Germinal center (tissue), 1 donor: Measurements from ENCODE around the gene ODAD3.

Source experiments
- DNase-seq: peaks from one replicate; pipeline ENCODE4 v3.0.0; 2012; ENCODE audit warnings: mixed read lengths, low spot score

Gene ODAD3

GRCh38 chr19:11375143-11375948, 59.6 kb downstream of the ODAD3 start:
- peak; percentile 66 for DNase-seq

- DNase-seq: peak; percentile 99
These were observed 60.3 kb downstream of the ODAD3 start, which contains the start of gene SWSAP1 for GRCh38 chr19:11374433-11375142. SWSAP1 (plus strand) TSS chr19:11374666; CDS start chr19:11374681, 15 bp downstream.

DNA sequence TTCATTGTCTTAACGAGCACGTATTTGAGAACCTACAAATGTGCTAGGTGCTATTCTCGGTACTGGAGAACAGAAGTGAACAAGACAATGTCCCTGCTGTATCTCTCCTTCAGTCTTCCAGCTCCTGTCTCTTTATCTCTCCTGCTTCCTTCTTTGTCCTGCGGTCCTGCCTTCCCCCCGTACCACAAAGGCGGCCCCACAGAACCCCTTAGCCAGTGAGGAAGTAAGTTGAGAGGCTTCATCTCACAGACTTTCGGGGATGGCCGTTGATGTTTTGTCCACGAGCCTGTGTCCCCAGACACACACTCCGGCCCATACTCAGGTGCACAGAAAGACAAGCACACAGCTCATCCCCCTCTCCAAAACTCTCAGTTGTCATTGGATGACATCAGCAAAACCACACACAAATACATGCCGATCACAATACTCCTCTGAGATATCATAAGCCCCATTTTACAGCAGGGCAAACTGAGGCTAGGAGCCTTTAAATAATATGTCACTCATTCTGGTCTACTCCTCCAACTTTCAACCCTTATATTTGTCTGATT, 61.0 kb downstream of the ODAD3 start:
- no peak for DNase-seq

DNA sequence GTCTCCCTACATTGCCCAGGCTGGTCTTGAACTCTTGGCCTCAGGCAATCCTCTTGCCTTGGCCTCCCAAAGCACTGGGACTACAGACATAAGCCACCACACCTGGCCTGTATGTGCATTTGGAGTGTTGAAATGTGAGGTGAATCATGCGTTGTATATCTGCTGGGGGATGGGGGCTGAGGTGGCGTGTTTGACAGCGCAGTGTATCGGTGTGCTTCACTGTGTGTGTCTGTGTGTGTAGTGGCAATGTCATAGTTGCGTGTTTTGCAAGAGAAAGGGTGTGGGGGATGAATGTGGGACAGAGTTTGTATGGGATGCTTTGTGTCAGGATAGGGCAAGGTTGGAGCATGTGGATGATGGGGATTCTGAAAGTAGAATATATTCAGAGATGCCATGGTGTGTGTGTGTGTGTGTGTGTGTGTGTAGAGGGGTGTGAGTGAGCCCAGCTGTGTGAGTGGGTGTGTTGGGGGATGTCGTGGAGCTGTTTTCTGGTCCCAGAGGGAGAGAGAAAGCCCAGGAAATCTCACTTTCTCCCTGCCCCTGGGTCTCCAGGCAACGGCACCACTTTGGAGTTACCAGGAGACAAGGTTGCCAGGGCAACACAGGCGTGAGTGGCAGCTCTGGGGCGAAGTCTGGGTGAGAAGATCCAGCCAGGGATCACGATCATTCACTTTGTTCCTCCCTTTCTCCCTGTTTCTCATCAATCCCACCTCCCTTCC, 61.6 kb downstream of the ODAD3 start:
- no peak for DNase-seq

- no peak for DNase-seq
These were observed 64.2 kb downstream of the ODAD3 start for GRCh38 chr19:11370744-11371143.
